Renal cortical epithelial cell (primary cell): ENCODE measurements around the gene ABCF3. TPM values are rescaled to one million over a fixed set of nuclear protein-coding genes. Genes with fewer than 3 reads are reported as not detected.

Experiments used
- DNase-seq: peaks from one replicate; pipeline ENCODE4 v3.0.0-alpha.2; 2011; ENCODE audit warnings: low read depth
- total RNA-seq: library from RNA; depleted of rRNA; stranded (reverse); fragments of >200 nt; gene quantifications from 2 replicates; pipeline ENCODE4 v1.2.3, GENCODE V29; 2014

The ABCF3 gene
- total RNA-seq, 1 donor from 2014 or later, result 53.3 TPM

GRCh38 chr3:184168363-184169120, 17.5 kb upstream of the ABCF3 start:
- DNase-seq, result no peak

GRCh38 chr3:184169896-184170875, 15.8 kb upstream of the ABCF3 start:
- DNase-seq, result no peak

GRCh38 chr3:184171562-184171961, 14.4 kb upstream of the ABCF3 start:
- DNase-seq, result peak; percentile 79

GRCh38 chr3:184172681-184173373, 13.2 kb upstream of the ABCF3 start:
- DNase-seq, result peak; percentile 33

- DNase-seq, result no peak
Observed at GRCh38 chr3:184173374-184173722, 12.7 kb upstream of the ABCF3 start.

- no peak for DNase-seq
Observed at GRCh38 chr3:184174284-184174645, 11.7 kb upstream of the ABCF3 start.

GRCh38 chr3:184174646-184175492, 11.1 kb upstream of the ABCF3 start, which contains the start of gene AP2M1:
AP2M1 (plus strand) TSS chr3:184174855; CDS start chr3:184176994, 2,139 bp downstream.
- peak; percentile 99 for DNase-seq

GRCh38 chr3:184175506-184175905, 10.5 kb upstream of the ABCF3 start:
- DNase-seq, result no peak

- DNase-seq, result no peak
Observed at GRCh38 chr3:184175981-184176376, 10.0 kb upstream of the ABCF3 start.

GRCh38 chr3:184176377-184177330, 9.3 kb upstream of the ABCF3 start:
- peak; percentile 92 for DNase-seq

- no peak for DNase-seq
Observed at GRCh38 chr3:184177331-184177731, 8.7 kb upstream of the ABCF3 start.

GRCh38 chr3:184177767-184178306, 8.2 kb upstream of the ABCF3 start:
- DNase-seq, result no peak

- DNase-seq, result no peak
Observed at GRCh38 chr3:184178521-184179138, 7.4 kb upstream of the ABCF3 start.

GRCh38 chr3:184180165-184180564, 5.8 kb upstream of the ABCF3 start:
- no peak for DNase-seq

GRCh38 chr3:184181596-184181995, 4.4 kb upstream of the ABCF3 start:
- DNase-seq, result no peak

GRCh38 chr3:184183679-184184078, 2.3 kb upstream of the ABCF3 start:
- DNase-seq, result no peak

GRCh38 chr3:184184546-184185230, 1.3 kb upstream of the ABCF3 start:
- no peak for DNase-seq

- DNase-seq, result peak; percentile 95
Observed at GRCh38 chr3:184185461-184186183, 377 bp upstream of the ABCF3 start.
